Heart right ventricle (tissue), 16 donors: ENCODE measurements around the gene GASK1A. TPM values are rescaled to one million over a fixed set of nuclear protein-coding genes. Genes with fewer than 3 reads are reported as not detected.

Experiments used
- ATAC-seq, 8 donors: fragments of 200-7000 bp; cut with Tn5 transposase; one replicate each; pipeline ENCODE4 v1.9.1; 2020; ENCODE audit warnings: mild to moderate bottlenecking in 8 of 8, moderate library complexity in 8 of 8, moderate number of reproducible peaks in 1 of 8
- DNase-seq, 2 donors: peaks; one replicate each; pipeline ENCODE4 v3.0.0-alpha.2; 2020
- H3K27ac ChIP-seq, 10 donors: fragments of 200-600 bp; sonication (generic) in 2 of 10; one replicate each; pipeline versions ENCODE4 v1.5.0 to v1.8.0; 2020 to 2022; ENCODE audit warnings: mild to moderate bottlenecking in 3 of 10
- H3K27me3 ChIP-seq, 7 donors: fragments of 200-600 bp; one replicate each; pipeline ENCODE4 v1.8.0; 2021 to 2022; ENCODE audit warnings: mild to moderate bottlenecking in 2 of 7
- H3K36me3 ChIP-seq, 9 donors: fragments of 200-600 bp; sonication (generic) in 1 of 9; one replicate each; pipeline versions ENCODE4 v1.5.0 to v1.8.0; 2020 to 2022; ENCODE audit warnings: mild to moderate bottlenecking in 2 of 9
- H3K4me1 ChIP-seq, 9 donors: fragments of 200-600 bp; sonication (generic) in 1 of 9; one replicate each; pipeline versions ENCODE4 v1.5.0 to v1.8.0; 2020 to 2022; ENCODE audit warnings: mild to moderate bottlenecking in 4 of 9
- H3K4me3 ChIP-seq, 10 donors: fragments of 200-600 bp; sonication (generic) in 2 of 10; one replicate each; pipeline versions ENCODE4 v1.5.0 to v1.8.0; 2020 to 2022; ENCODE audit warnings: mild to moderate bottlenecking in 7 of 10, moderate library complexity in 2 of 10
- H3K9me3 ChIP-seq, 11 donors: fragments of 200-600 bp in 10 of 11; sonication (generic) in 2 of 11; one replicate each; pipeline versions ENCODE4 v1.5.0 to v1.8.0; 2013 to 2022; ENCODE audit warnings: mild to moderate bottlenecking in 2 of 11, control low read depth in 1 of 11, moderate library complexity in 1 of 11
- CTCF ChIP-seq, 9 donors: fragments of 200-600 bp; sonication (generic) in 2 of 9; IDR thresholded peaks; one replicate each; pipeline versions ENCODE4 v1.5.0 to v1.8.0; 2021 to 2022; ENCODE audit warnings: antibody characterized with exemption in 9 of 9, mild to moderate bottlenecking in 5 of 9, moderate library complexity in 1 of 9
- WGBS, 2 donors: extraction: QIAGEN DNeasy Blood & Tissue Kit; methylation state at CpG; one replicate each; pipeline ENCODE4 v1.1.7; 2013; ENCODE audit warnings: inconsistent platforms in 1 of 2; 5-methylcytosine and 5-hydroxymethylcytosine counted together
- intact Hi-C, 10 donors: fragments of 100-400 bp; cut with DNase I; formaldehyde crosslinking; loops; one replicate each; pipeline versions ENCODE4 v1.11.1 to v1.14.2; 2022
- polyA plus RNA-seq, 2 donors: library from polyadenylated mRNA; stranded (reverse); fragments of 200-250 nt; gene quantifications; one replicate each; pipeline ENCODE4 v1.2.3, GENCODE V29; 2013
- total RNA-seq, 10 donors: library from RNA; stranded (reverse); fragmentation: NEBNext Ultra II Directional in 3 of 10; extraction: Animal tissue kit (Norgen Biotek cat#: 25700) in 3 of 10; gene quantifications; one replicate each; pipeline versions ENCODE4 v1.2.1 to v1.2.4, GENCODE V29; 2021 to 2023
- donor health status: Arrhythmogenic right ventricular cardiomyopathy.
- donor health status: ischemic (EF 13 %, LVEDD 7.1; RV severe dilation, severe dysfunction).
- donor health status: healthy with polysubstance abuse.
- donor health status: DM: no; HTN: yes; CAD: no.
- donor health status: DM: no; HTN: no; CAD: no.
- donor health status: ischemic (EF 25% LVEDD 6.9; RV normal size, moderate dysfunction).
- donor health status: ischemic (EF 25% LVEDD 5.7; RV mildly dilated, moderate dysfunction).
- donor health status: healthy.
- donor health status: DM: yes; HTN: yes; CAD: no.
- donor health status: Ischemic cardiomyopathy.
- donor health status: ischemic (EF 35%, LVEDD 5.7; RV mildly dilated, moderate dysfunction).
- donor health status: nonischemic (EF 11% LVEDD 7.7; RV severe dilation, severe dysfunction).
- donor health status: DM: yes; HTN: yes; CAD: no.
- donor health status: PGD.
- donor health status: ischemic (EF 29% LVEDD 5.4; RV normal size, mild dysfunction).
- donor health status: nonischemic (EF 23%, LVEDD 6.1; RV moderate dilation, normal function).

Gene GASK1A
- total and polyA plus RNA-seq, 12 donors, result 0.28 to 1.5 (median 0.58) TPM

GRCh38 chr3:42957573-42957972 is 21.5 kb upstream of the GASK1A start:
- H3K4me1 ChIP-seq, result no peaks in the 10 kb centered on the region
- H3K9me3 ChIP-seq, result no peaks in the 10 kb centered on the region
- H3K27ac ChIP-seq, result no peak overlapping the region
- no peaks in the 10 kb centered on the region for H3K27me3 ChIP-seq
- DNase-seq (no peak), ATAC-seq (no peak)
- H3K4me3 ChIP-seq, result no peak overlapping the region
- no peak for TF ChIP-seq CTCF (IDR thresholded peaks at IDR 0.05)
- 76 to 82% methylated on average over 3 of the region's 3 CpGs for WGBS, 2 donors
- no peaks in the 10 kb centered on the region for H3K36me3 ChIP-seq
- intact Hi-C loops, result loop anchor here in 1 of 10 donors (5.0 kb wide), 1 partner anchor 545 kb away; no protein-coding TSS in a partner anchor

- 62 to 68% methylated on average over 5 of the region's 5 CpGs for WGBS, 2 donors
- Histone ChIP-seq H3K4me1 (no peaks in the 10 kb centered on the region), H3K4me3 (no peak overlapping the region), H3K27me3 (no peaks in the 10 kb centered on the region), H3K36me3 (no peaks in the 10 kb centered on the region), H3K9me3 (no peaks in the 10 kb centered on the region), H3K27ac (no peak overlapping the region)
- DNase-seq (no peak), ATAC-seq (no peak)
- TF ChIP-seq CTCF (IDR thresholded peaks at IDR 0.05), result no peak
- intact Hi-C loops, result loop anchor here in 7 of 10 donors (5.0 to 10.0 kb wide), 4 partner anchors 192 to 1235 kb away; no protein-coding TSS in a partner anchor
These were observed 18.8 kb upstream of the GASK1A start for GRCh38 chr3:42960282-42960681.

- no peak overlapping the region for H3K27ac ChIP-seq
- WGBS, 2 donors, result 85 to 91% methylated on average over 1 of the region's 1 CpG
- DNase-seq (no peak), ATAC-seq (no peak)
- H3K9me3 ChIP-seq, result no peaks in the 10 kb centered on the region
- H3K27me3 ChIP-seq, result no peaks in the 10 kb centered on the region
- intact Hi-C loops, result loop anchor here in 8 of 10 donors (1.0 to 10.0 kb wide), 6 partner anchors 192 to 1234 kb away; no protein-coding TSS in a partner anchor
- no peak overlapping the region for H3K4me3 ChIP-seq
- no peaks in the 10 kb centered on the region for H3K36me3 ChIP-seq
- TF ChIP-seq CTCF (IDR thresholded peaks at IDR 0.05), result no peak
- no peaks in the 10 kb centered on the region for H3K4me1 ChIP-seq
These were observed 18.3 kb upstream of the GASK1A start for GRCh38 chr3:42960786-42961185.

- 2 to 4% methylated on average over 4 of the region's 4 CpGs for whole genome bisulfite sequencing, 2 donors
- DNase-seq, result peak in 1 of 2 donors; percentile 38
These were observed 17.5 kb upstream of the GASK1A start for GRCh38 chr3:42961633-42962032.

More at GRCh38 chr3:42961633-42962032, 17.5 kb upstream of the GASK1A start:
- ATAC-seq, result peak in 5 of 8 donors; percentile 48 to 67 (median 61)
- no peaks in the 10 kb centered on the region for H3K9me3 ChIP-seq
- no peaks in the 10 kb centered on the region for H3K36me3 ChIP-seq
- intact Hi-C loops, result loop anchor here in 9 of 10 donors (1.0 to 10.0 kb wide), 7 partner anchors 191 to 1233 kb away; no protein-coding TSS in a partner anchor
- no peaks in the 10 kb centered on the region for H3K27me3 ChIP-seq
- H3K27ac ChIP-seq, result no peak overlapping the region
- no peaks in the 10 kb centered on the region for H3K4me1 ChIP-seq
- peak; percentile 41 to 78 (median 70) for TF ChIP-seq CTCF (IDR thresholded peaks at IDR 0.05)
- no peak overlapping the region for H3K4me3 ChIP-seq
